PFSK-1 (cell line): ENCODE results near the gene SAMD4A.

Experiments used
- FOXP2 ChIP-seq: optimal IDR thresholded peaks from 2 replicates; pipeline ENCODE3; 2011; ENCODE audit warnings: borderline replicate concordance, control low read depth, inconsistent platforms; ENCODE audit not compliant: insufficient read depth; ENCODE audit errors: extremely low read length, extremely low read depth
- POLR2AphosphoS5 ChIP-seq: IDR thresholded peaks from 2 replicates; pipeline ENCODE4 v1.6.1; 2012; ENCODE audit warnings: low read depth, mild to moderate bottlenecking, control low read depth, low read length, moderate library complexity
- SIN3A ChIP-seq: IDR thresholded peaks from 2 replicates; pipeline ENCODE4 v1.6.1; 2012; ENCODE audit warnings: mild to moderate bottlenecking, low read length, moderate library complexity, borderline replicate concordance; ENCODE audit not compliant: insufficient read depth
- TAF1 ChIP-seq: IDR thresholded peaks from 2 replicates; pipeline ENCODE4 v1.6.1; 2012; ENCODE audit warnings: low read length, control low read depth, borderline replicate concordance; ENCODE audit not compliant: insufficient read depth
- TF ChIP-seq, protein P1 (sequence below), 2 experiments: IDR thresholded peaks; 2 replicates each; pipeline versions ENCODE4 v1.6.1 to v1.8.0; 2011 to 2012; ENCODE audit warnings: low read depth in 2 of 2, low read length in 2 of 2, control low read depth in 1 of 2, inconsistent platforms in 1 of 2, mild to moderate bottlenecking in 1 of 2, moderate library complexity in 1 of 2; ENCODE audit not compliant: insufficient read depth in 1 of 2

Gene SAMD4A

GRCh38 chr14:54783660-54784015 lies 216.7 kb downstream of the SAMD4A start:
- TF ChIP-seq, protein P1, sequence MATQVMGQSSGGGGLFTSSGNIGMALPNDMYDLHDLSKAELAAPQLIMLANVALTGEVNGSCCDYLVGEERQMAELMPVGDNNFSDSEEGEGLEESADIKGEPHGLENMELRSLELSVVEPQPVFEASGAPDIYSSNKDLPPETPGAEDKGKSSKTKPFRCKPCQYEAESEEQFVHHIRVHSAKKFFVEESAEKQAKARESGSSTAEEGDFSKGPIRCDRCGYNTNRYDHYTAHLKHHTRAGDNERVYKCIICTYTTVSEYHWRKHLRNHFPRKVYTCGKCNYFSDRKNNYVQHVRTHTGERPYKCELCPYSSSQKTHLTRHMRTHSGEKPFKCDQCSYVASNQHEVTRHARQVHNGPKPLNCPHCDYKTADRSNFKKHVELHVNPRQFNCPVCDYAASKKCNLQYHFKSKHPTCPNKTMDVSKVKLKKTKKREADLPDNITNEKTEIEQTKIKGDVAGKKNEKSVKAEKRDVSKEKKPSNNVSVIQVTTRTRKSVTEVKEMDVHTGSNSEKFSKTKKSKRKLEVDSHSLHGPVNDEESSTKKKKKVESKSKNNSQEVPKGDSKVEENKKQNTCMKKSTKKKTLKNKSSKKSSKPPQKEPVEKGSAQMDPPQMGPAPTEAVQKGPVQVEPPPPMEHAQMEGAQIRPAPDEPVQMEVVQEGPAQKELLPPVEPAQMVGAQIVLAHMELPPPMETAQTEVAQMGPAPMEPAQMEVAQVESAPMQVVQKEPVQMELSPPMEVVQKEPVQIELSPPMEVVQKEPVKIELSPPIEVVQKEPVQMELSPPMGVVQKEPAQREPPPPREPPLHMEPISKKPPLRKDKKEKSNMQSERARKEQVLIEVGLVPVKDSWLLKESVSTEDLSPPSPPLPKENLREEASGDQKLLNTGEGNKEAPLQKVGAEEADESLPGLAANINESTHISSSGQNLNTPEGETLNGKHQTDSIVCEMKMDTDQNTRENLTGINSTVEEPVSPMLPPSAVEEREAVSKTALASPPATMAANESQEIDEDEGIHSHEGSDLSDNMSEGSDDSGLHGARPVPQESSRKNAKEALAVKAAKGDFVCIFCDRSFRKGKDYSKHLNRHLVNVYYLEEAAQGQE (IDR thresholded peaks at IDR 0.05; ENCODE audit: insufficient read depth in 1 of 2, low read depth in 2 of 2, low read length in 2 of 2) = no peak
- TF ChIP-seq FOXP2 (no peak), POLR2AphosphoS5 (no peak), TAF1 (no peak), SIN3A (no peak)

DNA sequence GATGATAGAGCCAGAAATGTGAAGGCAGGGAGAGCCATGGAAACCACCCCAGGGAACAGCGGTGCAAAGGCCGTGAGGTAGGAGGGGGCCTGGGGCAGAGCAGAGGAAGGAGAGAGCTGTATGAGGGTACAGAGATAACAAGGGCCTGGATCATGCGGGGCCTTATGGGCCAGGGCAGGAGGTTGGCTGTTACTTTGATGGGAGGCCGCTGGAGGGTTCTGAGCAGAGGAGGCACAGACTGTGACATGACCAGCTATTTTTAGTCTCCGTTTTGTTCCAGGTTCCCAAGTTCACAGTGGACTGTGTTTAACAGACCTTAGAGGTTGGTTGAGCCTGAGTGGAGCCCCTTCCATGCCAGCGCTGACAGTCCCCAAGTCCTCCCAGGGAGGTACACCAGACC lies 217.1 kb downstream of the SAMD4A start:
- TF ChIP-seq TAF1 = no peak
- TF ChIP-seq SIN3A = no peak
- no peak for TF ChIP-seq POLR2AphosphoS5
- TF ChIP-seq, protein P1 (IDR thresholded peaks at IDR 0.05; ENCODE audit: insufficient read depth in 1 of 2, low read depth in 2 of 2, low read length in 2 of 2) = no peak

DNA sequence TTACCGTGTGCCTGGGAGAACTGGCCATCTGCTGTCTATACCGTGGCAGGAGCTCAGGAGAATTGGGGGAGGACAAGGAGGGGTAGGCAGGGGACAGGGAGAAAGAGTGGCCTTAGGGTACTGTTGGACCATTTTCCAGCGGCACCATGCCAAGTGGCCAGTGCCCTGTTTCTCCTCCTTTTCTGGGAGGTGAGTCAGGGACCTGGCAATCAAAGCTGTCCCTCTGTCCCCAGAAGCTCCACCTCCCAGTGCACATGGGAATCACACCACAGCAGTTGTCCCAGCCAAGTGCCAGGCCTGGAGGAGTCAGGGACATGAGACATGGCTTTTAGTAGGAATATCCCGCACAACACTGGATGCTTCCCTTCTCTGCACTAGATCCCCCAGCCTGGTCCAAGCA lies 217.7 kb downstream of the SAMD4A start:
- TF ChIP-seq SIN3A (no peak), FOXP2 (no peak), POLR2AphosphoS5 (no peak), TAF1 (no peak)
- TF ChIP-seq, protein P1 (IDR thresholded peaks at IDR 0.05; ENCODE audit: insufficient read depth in 1 of 2, low read depth in 2 of 2, low read length in 2 of 2) = no peak

- TF ChIP-seq FOXP2 (no peak), POLR2AphosphoS5 (no peak), SIN3A (no peak), TAF1 (no peak)
- TF ChIP-seq, protein P1 (IDR thresholded peaks at IDR 0.05; ENCODE audit: insufficient read depth in 1 of 2, low read depth in 2 of 2, low read length in 2 of 2) = no peak
Observed at GRCh38 chr14:54785136-54785777, 218.3 kb downstream of the SAMD4A start.

DNA sequence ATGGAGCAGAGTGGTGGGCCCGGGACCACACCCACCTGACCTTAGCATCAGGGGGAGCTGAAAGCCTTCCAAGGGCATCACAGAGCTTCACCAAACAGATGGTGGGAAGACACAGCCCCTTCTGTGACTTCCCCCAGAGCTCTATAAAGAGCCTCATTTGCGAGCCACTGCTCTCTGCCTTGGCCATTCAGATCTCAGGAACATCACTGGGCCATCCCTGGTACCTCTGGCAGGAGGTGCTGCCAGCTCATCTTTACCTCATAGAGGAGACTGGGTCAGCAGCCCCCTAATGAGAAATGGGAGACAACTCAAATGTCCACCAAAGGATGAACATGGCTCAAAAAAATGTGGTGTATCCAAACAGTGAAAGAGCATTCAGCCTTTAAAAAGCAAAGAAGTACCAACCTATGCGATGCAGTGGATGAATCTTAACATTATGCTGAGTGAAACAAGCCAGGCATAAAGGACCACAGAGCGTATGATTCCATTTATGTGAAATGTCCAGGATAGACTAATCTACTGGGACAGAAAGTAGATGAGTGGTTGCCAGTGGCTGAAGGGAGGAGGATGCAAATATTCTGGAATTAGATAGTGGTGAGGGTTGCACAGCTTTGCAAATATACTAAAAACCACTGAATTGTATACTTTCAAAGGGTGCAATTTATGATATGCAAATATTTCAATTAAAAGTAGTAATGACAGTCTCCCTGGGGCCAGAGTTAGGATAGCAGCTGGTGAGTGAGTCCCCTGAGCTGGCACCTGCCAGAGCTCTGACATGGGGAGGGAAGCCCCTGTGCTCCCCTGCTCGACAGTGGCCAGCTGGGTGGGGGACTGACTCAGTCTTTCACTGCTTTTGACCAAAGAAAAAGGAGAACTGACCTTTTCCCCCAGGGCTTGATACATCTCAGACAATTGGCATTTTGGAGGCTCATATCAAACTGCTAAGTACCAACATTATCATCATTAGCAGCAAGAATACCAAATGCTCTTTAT lies 219.1 kb downstream of the SAMD4A start:
- TF ChIP-seq SIN3A (no peak), TAF1 (no peak), POLR2AphosphoS5 (no peak)
- TF ChIP-seq, protein P1 (IDR thresholded peaks at IDR 0.05; ENCODE audit: insufficient read depth in 1 of 2, low read depth in 2 of 2, low read length in 2 of 2) = no peak
